Gastrocnemius medialis (tissue), 4 donors: ENCODE data around the gene LDLRAD4. TPM values are rescaled to one million over a fixed set of nuclear protein-coding genes. Genes with fewer than 3 reads are reported as not detected.

Experiments used
- ATAC-seq, 2 donors: fragments of 150-250 bp; one replicate each; pipeline ENCODE4 v1.9.1; 2016
- DNase-seq, 2 donors: peaks; one replicate each; pipeline ENCODE4 v3.0.0-alpha.2; 2019
- H3K27ac ChIP-seq, 4 donors: fragments of 200-600 bp; sonication (generic); 1 replicate in 1 of 4; 2 replicates in 3 of 4; pipeline ENCODE4 v1.5.1; 2016 to 2018; ENCODE audit warnings: mild to moderate bottlenecking in 2 of 4, moderate library complexity in 1 of 4
- H3K27me3 ChIP-seq, 3 donors: fragments of 200-600 bp; sonication (generic) in 2 of 3; 1 replicate in 1 of 3; 2 replicates in 2 of 3; pipeline versions ENCODE4 v1.5.1 to v1.6.0; 2016 to 2019; ENCODE audit warnings: mild to moderate bottlenecking in 1 of 3, moderate library complexity in 1 of 3
- H3K36me3 ChIP-seq, 2 donors: fragments of 200-600 bp; sonication (generic) in 1 of 2; one replicate each; pipeline ENCODE4 v1.5.1; 2017 to 2018
- H3K4me1 ChIP-seq, 2 donors: fragments of 200-600 bp; sonication (generic) in 1 of 2; one replicate each; pipeline ENCODE4 v1.5.1; 2016 to 2017; ENCODE audit warnings: mild to moderate bottlenecking in 2 of 2
- H3K4me3 ChIP-seq, 4 donors: fragments of 200-600 bp; sonication (generic) in 3 of 4; 1 replicate in 1 of 4; 2 replicates in 3 of 4; pipeline ENCODE4 v1.5.1; 2016 to 2019; ENCODE audit warnings: mild to moderate bottlenecking in 2 of 4
- H3K9me3 ChIP-seq, 3 donors: fragments of 200-600 bp; sonication (generic) in 2 of 3; 1 replicate in 1 of 3; 2 replicates in 2 of 3; pipeline ENCODE4 v1.5.1; 2016 to 2019
- POLR2A ChIP-seq, 2 donors: fragments of 450-650 bp; IDR thresholded peaks; one replicate each; pipeline ENCODE4 v1.6.1; 2017; ENCODE audit warnings: antibody characterized with exemption in 2 of 2, mild to moderate bottlenecking in 2 of 2, moderate library complexity in 2 of 2
- in situ Hi-C, 4 donors: fragments of 200-750 bp; cut with MboI; loops; one replicate each; pipeline versions ENCODE4 v1.15.0 to v1.8.0; 2017; ENCODE audit warnings: low sequenced_read_pairs in 4 of 4
- intact Hi-C: fragments of 100-400 bp; cut with DNase I; formaldehyde crosslinking; loops from one replicate; pipeline ENCODE4 v1.15.1; 2023; ENCODE audit warnings: low total_unique reads
- total RNA-seq, 4 donors: library from RNA; depleted of rRNA; stranded (reverse); fragments of >200 nt; gene quantifications; one replicate each; pipeline versions ENCODE4 v1.1.0 to v1.2.3, GENCODE V29; 2016
- TF ChIP-seq, protein P1 (sequence below), 5 experiments: fragments of 450-650 bp in 3 of 5; fragments of 200-600 bp in 2 of 5; sonication (generic) in 2 of 5; IDR thresholded peaks in 4 of 5; conservative IDR thresholded peaks in 1 of 5; 1 replicate in 4 of 5; 2 replicates in 1 of 5; pipeline ENCODE4 v1.5.1; 2016 to 2019; ENCODE audit warnings: antibody characterized with exemption in 5 of 5, mild to moderate bottlenecking in 3 of 5, moderate library complexity in 3 of 5

LDLRAD4 gene
- total RNA-seq, 4 donors from 2014 or later, result 3.9 to 11.1 (median 6.5) TPM

DNA sequence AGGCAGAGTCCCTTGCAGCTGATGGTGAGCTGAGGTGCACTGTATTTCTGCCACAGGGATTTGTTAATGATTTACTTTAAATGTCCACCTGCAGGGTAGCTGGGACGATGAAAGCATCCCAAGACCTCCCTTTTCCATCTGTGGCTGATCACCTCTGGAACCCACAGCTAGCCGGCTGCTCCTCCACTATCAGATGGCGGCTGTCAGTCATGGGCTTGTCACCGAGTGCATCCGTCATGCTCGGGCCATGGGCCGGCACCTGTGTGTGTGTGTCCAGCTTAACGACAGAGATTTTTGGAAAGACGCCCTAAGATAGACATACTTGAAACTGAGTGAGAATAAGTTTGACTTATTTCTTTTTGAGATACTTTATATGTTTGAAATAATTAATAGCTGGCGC is 272.6 kb downstream of the LDLRAD4 start:
- no peaks in the 10 kb centered on the region for H3K36me3 ChIP-seq
- H3K27ac ChIP-seq, result no peak overlapping the region
- ATAC-seq (no peak), DNase-seq (no peak)
- H3K4me1 ChIP-seq, result no peaks in the 10 kb centered on the region
- H3K27me3 ChIP-seq, result no peaks in the 10 kb centered on the region
- in situ Hi-C loops, result no loop called here
- intact Hi-C loops, result no loop called here
- H3K9me3 ChIP-seq, result no peaks in the 10 kb centered on the region
- no peak for TF ChIP-seq POLR2A (IDR thresholded peaks at IDR 0.05)
- TF ChIP-seq, protein P1, sequence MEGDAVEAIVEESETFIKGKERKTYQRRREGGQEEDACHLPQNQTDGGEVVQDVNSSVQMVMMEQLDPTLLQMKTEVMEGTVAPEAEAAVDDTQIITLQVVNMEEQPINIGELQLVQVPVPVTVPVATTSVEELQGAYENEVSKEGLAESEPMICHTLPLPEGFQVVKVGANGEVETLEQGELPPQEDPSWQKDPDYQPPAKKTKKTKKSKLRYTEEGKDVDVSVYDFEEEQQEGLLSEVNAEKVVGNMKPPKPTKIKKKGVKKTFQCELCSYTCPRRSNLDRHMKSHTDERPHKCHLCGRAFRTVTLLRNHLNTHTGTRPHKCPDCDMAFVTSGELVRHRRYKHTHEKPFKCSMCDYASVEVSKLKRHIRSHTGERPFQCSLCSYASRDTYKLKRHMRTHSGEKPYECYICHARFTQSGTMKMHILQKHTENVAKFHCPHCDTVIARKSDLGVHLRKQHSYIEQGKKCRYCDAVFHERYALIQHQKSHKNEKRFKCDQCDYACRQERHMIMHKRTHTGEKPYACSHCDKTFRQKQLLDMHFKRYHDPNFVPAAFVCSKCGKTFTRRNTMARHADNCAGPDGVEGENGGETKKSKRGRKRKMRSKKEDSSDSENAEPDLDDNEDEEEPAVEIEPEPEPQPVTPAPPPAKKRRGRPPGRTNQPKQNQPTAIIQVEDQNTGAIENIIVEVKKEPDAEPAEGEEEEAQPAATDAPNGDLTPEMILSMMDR (IDR thresholded peaks at IDR 0.05 in 4 of 5, conservative IDR thresholded peaks at IDR 0.05 in 1 of 5), result no peak
- H3K4me3 ChIP-seq, result no peak overlapping the region

- no peak for DNase-seq
- Histone ChIP-seq H3K4me3 (no peak overlapping the region), H3K9me3 (no peaks in the 10 kb centered on the region), H3K36me3 (no peaks in the 10 kb centered on the region), H3K27ac (no peak overlapping the region), H3K27me3 (no peaks in the 10 kb centered on the region), H3K4me1 (no peaks in the 10 kb centered on the region)
- intact Hi-C loops, result no loop called here
- no peak for ATAC-seq
- in situ Hi-C loops, result no loop called here
- TF ChIP-seq, protein P1 (IDR thresholded peaks at IDR 0.05 in 4 of 5, conservative IDR thresholded peaks at IDR 0.05 in 1 of 5), result no peak
- TF ChIP-seq POLR2A (IDR thresholded peaks at IDR 0.05), result no peak
Observed at GRCh38 chr18:13492314-13492713, 273.8 kb downstream of the LDLRAD4 start.

- in situ Hi-C loops, result no loop called here
- Histone ChIP-seq H3K27me3 (no peaks in the 10 kb centered on the region), H3K4me1 (no peaks in the 10 kb centered on the region), H3K4me3 (no peak overlapping the region), H3K9me3 (no peaks in the 10 kb centered on the region), H3K27ac (no peak overlapping the region), H3K36me3 (no peaks in the 10 kb centered on the region)
- intact Hi-C loops, result no loop called here
- ATAC-seq, result no peak
- TF ChIP-seq POLR2A (IDR thresholded peaks at IDR 0.05), result no peak
- TF ChIP-seq, protein P1 (IDR thresholded peaks at IDR 0.05 in 4 of 5, conservative IDR thresholded peaks at IDR 0.05 in 1 of 5), result no peak
- DNase-seq, result no peak
Observed at GRCh38 chr18:13493079-13493478, 274.5 kb downstream of the LDLRAD4 start.

DNA sequence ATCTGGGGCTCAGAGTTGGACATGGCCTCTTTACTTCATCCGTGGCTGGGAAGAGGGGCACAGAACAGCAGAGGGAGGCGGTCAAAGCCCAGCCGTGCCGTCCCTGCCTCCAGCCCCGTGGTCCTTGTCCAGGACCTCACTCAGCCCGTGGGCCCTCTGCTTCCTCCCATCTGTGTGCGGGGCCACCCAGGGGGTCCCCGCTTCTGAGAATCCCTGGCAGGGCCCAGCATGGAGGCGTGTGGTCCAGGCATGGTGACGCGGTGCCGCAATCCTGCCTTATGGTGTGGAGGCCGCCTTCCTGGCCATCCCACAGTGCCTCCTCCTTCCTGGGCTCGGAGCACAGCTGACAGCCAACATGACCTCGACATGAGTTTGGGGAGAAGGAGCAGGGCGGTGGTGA is 275.2 kb downstream of the LDLRAD4 start:
- no peak overlapping the region for H3K4me3 ChIP-seq
- no peak for TF ChIP-seq POLR2A (IDR thresholded peaks at IDR 0.05)
- TF ChIP-seq, protein P1 (IDR thresholded peaks at IDR 0.05 in 4 of 5, conservative IDR thresholded peaks at IDR 0.05 in 1 of 5), result no peak
- peaks cover 0 to 4% of the 10 kb centered on the region in 2 donors for H3K36me3 ChIP-seq
- no peaks in the 10 kb centered on the region for H3K4me1 ChIP-seq
- no peaks in the 10 kb centered on the region for H3K9me3 ChIP-seq
- intact Hi-C loops (no loop called here), in situ Hi-C loops (no loop called here)
- ATAC-seq (no peak), DNase-seq (no peak)
- no peak overlapping the region for H3K27ac ChIP-seq
- no peaks in the 10 kb centered on the region for H3K27me3 ChIP-seq

DNA sequence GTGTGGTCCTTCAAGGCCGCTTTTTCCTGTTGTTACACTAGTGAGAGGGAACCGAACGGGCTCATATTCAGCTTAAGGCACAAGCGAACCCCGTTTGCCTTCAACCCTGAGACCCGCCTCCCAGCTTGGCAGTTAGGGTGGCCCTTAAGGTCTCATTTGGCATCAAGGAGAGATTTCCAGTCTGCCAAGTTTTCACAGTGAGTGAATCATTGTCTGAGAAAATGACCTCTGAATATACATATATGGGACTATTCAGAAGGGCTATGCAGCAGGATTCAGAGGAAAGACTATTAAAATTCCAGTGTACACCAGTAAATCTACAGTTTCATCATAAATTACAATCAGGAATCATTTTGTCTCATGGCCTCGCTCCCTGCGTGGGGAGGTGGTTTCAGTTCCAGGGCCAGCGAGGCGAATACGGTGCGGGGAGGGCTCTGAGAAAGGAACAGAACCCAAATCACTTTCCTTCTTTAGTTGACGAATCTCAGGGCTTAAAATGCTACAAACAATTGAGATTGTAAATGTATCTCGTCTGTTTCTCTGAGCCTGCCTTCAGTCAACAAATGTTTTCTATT is 276.4 kb downstream of the LDLRAD4 start:
- Histone ChIP-seq H3K27me3 (no peaks in the 10 kb centered on the region), H3K4me1 (peaks cover 4 to 6% of the 10 kb centered on the region in 2 donors), H3K4me3 (no peak overlapping the region), H3K36me3 (peaks cover 0 to 5% of the 10 kb centered on the region in 2 donors), H3K27ac (peak overlapping the region in 1 of 4 donors; percentile 16), H3K9me3 (no peaks in the 10 kb centered on the region)
- in situ Hi-C loops, result no loop called here
- intact Hi-C loops, result no loop called here
- TF ChIP-seq, protein P1 (IDR thresholded peaks at IDR 0.05 in 4 of 5, conservative IDR thresholded peaks at IDR 0.05 in 1 of 5), result no peak
- TF ChIP-seq POLR2A (IDR thresholded peaks at IDR 0.05), result no peak
- DNase-seq (no peak), ATAC-seq (no peak)
